H1 (cell line): Measurements from ENCODE around the gene LSM7. TPM values are rescaled to one million over a fixed set of nuclear protein-coding genes. Genes with fewer than 3 reads are reported as not detected.

Experiments used
- CTCF ChIA-PET: fragments of 300-600 bp; sonication (Branson Sonifier 250); formaldehyde crosslinking; loops from one replicate; lab custom pipeline; 2021; ENCODE audit not compliant: partially characterized antibody; lab: Charles Lee
- POLR2A ChIA-PET: fragments of 300-600 bp; sonication (Branson Sonifier 250); formaldehyde crosslinking; loops from one replicate; lab custom pipeline; 2021; ENCODE audit warnings: inconsistent platforms; ENCODE audit not compliant: partially characterized antibody; lab: Charles Lee
- DNase-seq, 2 experiments: peaks; one replicate each; pipeline versions ENCODE4 v3.0.0 to v3.0.0-alpha.2; 2010 to 2022; ENCODE audit warnings: low spot score in 2 of 2, low read depth in 1 of 2, mixed read lengths in 1 of 2
- FAIRE-seq: peaks from 2 replicates; lab custom pipeline; 2011; peaks lifted over from hg19 to GRCh38; lab: Jason Lieb, UNC
- H2AFZ ChIP-seq: 2 replicates; pipeline ENCODE4 v1.8.1; 2012; ENCODE audit warnings: low read length, inconsistent platforms
- H2AK5ac ChIP-seq: 2 replicates; pipeline ENCODE4 v1.6.1; 2013; ENCODE audit warnings: low read depth, low read length
- H2BK120ac ChIP-seq: replicated peaks from 2 replicates; pipeline ENCODE3; 2013; ENCODE audit warnings: low read depth, low read length, inconsistent platforms
- H2BK12ac ChIP-seq: 2 replicates; pipeline ENCODE4 v1.6.1; 2013; ENCODE audit warnings: low read depth, low read length
- H2BK15ac ChIP-seq: 2 replicates; pipeline ENCODE4 v1.6.1; 2013; ENCODE audit warnings: low read length
- H2BK20ac ChIP-seq: 2 replicates; pipeline ENCODE4 v1.6.1; 2013; ENCODE audit warnings: low read length
- H2BK5ac ChIP-seq: 2 replicates; pipeline ENCODE4 v1.6.1; 2013; ENCODE audit warnings: low read depth, low read length
- H3K14ac ChIP-seq: 2 replicates; pipeline ENCODE4 v1.6.1; 2013; ENCODE audit warnings: inconsistent platforms; ENCODE audit not compliant: insufficient read length
- H3K18ac ChIP-seq: 2 replicates; pipeline ENCODE4 v1.6.1; 2013; ENCODE audit warnings: low read length; ENCODE audit errors: extremely low read depth
- H3K23ac ChIP-seq: 2 replicates; pipeline ENCODE4 v1.6.1; 2013; ENCODE audit warnings: inconsistent platforms; ENCODE audit not compliant: insufficient read length
- H3K23me2 ChIP-seq: 2 replicates; pipeline ENCODE4 v1.6.1; 2013; ENCODE audit warnings: low read depth, low read length
- H3K27ac ChIP-seq: 2 replicates; pipeline ENCODE4 v1.6.1; 2011; ENCODE audit warnings: low read depth, low read length, inconsistent platforms
- H3K27me3 ChIP-seq, 4 experiments: replicated peaks in 1 of 4; 1 replicate in 1 of 4; 2 replicates in 3 of 4; pipeline versions ENCODE4 v1.6.1 to v1.8.1; 2011 to 2013; ENCODE audit warnings: low read length in 3 of 4, mild to moderate bottlenecking in 3 of 4, inconsistent platforms in 2 of 4, mixed read lengths in 2 of 4, moderate library complexity in 1 of 4; ENCODE audit not compliant: control insufficient read depth in 3 of 4, insufficient read depth in 3 of 4; ENCODE audit errors: extremely low read depth in 1 of 4
- H3K36me3 ChIP-seq, 4 experiments: 2 replicates each; pipeline versions ENCODE4 v1.6.1 to v1.8.1; 2011 to 2013; ENCODE audit warnings: mild to moderate bottlenecking in 4 of 4, low read length in 3 of 4, moderate library complexity in 2 of 4, control low read depth in 1 of 4, inconsistent platforms in 1 of 4; ENCODE audit not compliant: insufficient read depth in 4 of 4, control insufficient read depth in 2 of 4
- H3K4ac ChIP-seq: replicated peaks from 2 replicates; pipeline ENCODE3; 2013; ENCODE audit warnings: low read length, low read depth, mixed read lengths, inconsistent platforms; ENCODE audit not compliant: insufficient read length
- H3K4me1 ChIP-seq, 4 experiments: replicated peaks in 1 of 4; 1 replicate in 1 of 4; 2 replicates in 3 of 4; pipeline versions ENCODE4 v1.6.1 to v1.8.1; 2011 to 2013; ENCODE audit warnings: low read length in 3 of 4, inconsistent platforms in 2 of 4, mixed read lengths in 1 of 4; ENCODE audit not compliant: insufficient read depth in 4 of 4, control insufficient read depth in 3 of 4
- H3K4me2 ChIP-seq, 2 experiments: 2 replicates each; pipeline versions ENCODE4 v1.6.1 to v1.8.1; 2011 to 2013; ENCODE audit warnings: low read depth in 2 of 2, low read length in 2 of 2, control low read depth in 1 of 2, inconsistent platforms in 1 of 2, mild to moderate bottlenecking in 1 of 2; ENCODE audit not compliant: insufficient read depth in 1 of 2
- H3K4me3 ChIP-seq, 4 experiments: fragments of 200-600, 300-600 bp in 1 of 4; sonication (generic), shearing (Covaris generic), sonication (Bioruptor Twin) in 1 of 4; 2 replicates each; pipeline versions ENCODE4 v1.5.1 to v1.8.1; 2011 to 2016; ENCODE audit warnings: low read length in 4 of 4, low read depth in 3 of 4, control low read depth in 2 of 4, inconsistent platforms in 2 of 4, mild to moderate bottlenecking in 2 of 4, mixed read lengths in 1 of 4, moderate library complexity in 1 of 4; ENCODE audit not compliant: insufficient read depth in 2 of 4; ENCODE audit errors: extremely low read depth in 1 of 4
- H3K56ac ChIP-seq: replicated peaks from 2 replicates; pipeline ENCODE3; 2013; ENCODE audit warnings: low read depth, mild to moderate bottlenecking, mixed read lengths, low read length, inconsistent platforms; ENCODE audit not compliant: insufficient read length
- H3K79me1 ChIP-seq: 2 replicates; pipeline ENCODE4 v1.6.1; 2013; ENCODE audit warnings: low read depth, low read length, control low read depth
- H3K79me2 ChIP-seq, 2 experiments: 2 replicates each; pipeline versions ENCODE4 v1.6.1 to v1.8.1; 2012 to 2013; ENCODE audit warnings: low read length in 2 of 2, mild to moderate bottlenecking in 2 of 2, inconsistent platforms in 1 of 2; ENCODE audit not compliant: insufficient read depth in 2 of 2, control insufficient read depth in 1 of 2
- H3K9ac ChIP-seq, 4 experiments: replicated peaks in 1 of 4; 1 replicate in 1 of 4; 2 replicates in 3 of 4; pipeline versions ENCODE4 v1.6.1 to v1.8.1; 2011 to 2013; ENCODE audit warnings: low read depth in 3 of 4, low read length in 3 of 4, control low read depth in 2 of 4, mild to moderate bottlenecking in 2 of 4, moderate library complexity in 2 of 4, inconsistent platforms in 1 of 4; ENCODE audit errors: extremely low read depth in 1 of 4
- H3K9me3 ChIP-seq, 2 experiments: 2 replicates each; pipeline versions ENCODE4 v1.6.1 to v1.8.1; 2012 to 2013; ENCODE audit warnings: mild to moderate bottlenecking in 2 of 2, moderate library complexity in 2 of 2, control low read depth in 1 of 2, inconsistent platforms in 1 of 2, low read depth in 1 of 2, low read length in 1 of 2, mixed read lengths in 1 of 2; ENCODE audit not compliant: insufficient read depth in 2 of 2
- H4K20me1 ChIP-seq, 2 experiments: replicated peaks in 1 of 2; 2 replicates each; pipeline versions ENCODE3 to v1.8.1; 2011 to 2013; ENCODE audit warnings: inconsistent platforms in 2 of 2, low read length in 2 of 2, mild to moderate bottlenecking in 1 of 2; ENCODE audit not compliant: insufficient read depth in 2 of 2, control insufficient read depth in 1 of 2
- H4K5ac ChIP-seq: 2 replicates; pipeline ENCODE4 v1.6.1; 2013; ENCODE audit warnings: low read length, low read depth, mixed read lengths, inconsistent platforms; ENCODE audit not compliant: insufficient read length
- H4K8ac ChIP-seq: 2 replicates; pipeline ENCODE4 v1.8.0; 2013; ENCODE audit warnings: mild to moderate bottlenecking, moderate library complexity, low read length, inconsistent platforms; ENCODE audit not compliant: insufficient read depth; ENCODE audit errors: extremely low read depth
- H4K91ac ChIP-seq: replicated peaks from 2 replicates; pipeline ENCODE3; 2013; ENCODE audit warnings: low read length, mixed read lengths, inconsistent platforms; ENCODE audit not compliant: insufficient read length
- EZH2 ChIP-seq: fragments of 200-600 bp; sonication (generic); IDR thresholded peaks from 2 replicates; pipeline ENCODE4 v1.7.1; 2012; ENCODE audit warnings: low read depth, mild to moderate bottlenecking, moderate library complexity, low read length, inconsistent platforms; ENCODE audit not compliant: severe bottlenecking
- KDM5A ChIP-seq: fragments of 200-600 bp; IDR thresholded peaks from 2 replicates; pipeline ENCODE4 v1.7.1; 2012; ENCODE audit warnings: mild to moderate bottlenecking, low read length, inconsistent platforms, mixed read lengths
- SRF ChIP-seq: IDR thresholded peaks from 2 replicates; pipeline ENCODE4 v1.6.1; 2011; ENCODE audit warnings: mild to moderate bottlenecking, low read depth, low read length, moderate library complexity
- WGBS, 2 experiments: shearing (Covaris generic) in 1 of 2; methylation state at CpG; one replicate each; pipeline versions ENCODE4 v1.1.6 to v1.1.7; 2013 to 2015; ENCODE audit warnings: low lambda C conversion rate in 2 of 2, mixed read lengths in 2 of 2, inconsistent platforms in 1 of 2, low coverage in 1 of 2, missing lambda C conversion rate in 1 of 2; ENCODE audit not compliant: insufficient replicate concordance in 2 of 2, insufficient coverage in 1 of 2, insufficient read length in 1 of 2; ENCODE audit errors: extremely low coverage in 1 of 2, missing lambda C conversion rate in 1 of 2; 5-methylcytosine and 5-hydroxymethylcytosine counted together
- polyA plus RNA-seq, 7 experiments: library from polyadenylated mRNA; depleted of rRNA in 3 of 7; stranded (reverse) in 5 of 7; unstranded in 2 of 7; fragments of >200 nt in 5 of 7; fragments of 200-250 nt in 2 of 7; gene quantifications; 1 replicate in 5 of 7; 2 replicates in 1 of 7; 4 replicates in 1 of 7; pipeline versions ENCODE4 v1.2.1 to v1.2.3, GENCODE V29; 2011 to 2013; ENCODE audit warnings: missing spikeins in 2 of 7, mixed read lengths in 2 of 7
- total RNA-seq: library from RNA; stranded (reverse); fragmentation: NEBNext Ultra II Directional; extraction: Animal tissue kit (Norgen Biotek cat#: 25700); gene quantifications from 2 replicates; pipeline ENCODE4 v1.2.1, GENCODE V29; 2021

The LSM7 gene
- total and polyA plus RNA-seq, 2 of the 8 experiments (the other 6 are each of a cell fraction or from before 2014, with no cell fraction given): 228 to 1,335 TPM

DNA sequence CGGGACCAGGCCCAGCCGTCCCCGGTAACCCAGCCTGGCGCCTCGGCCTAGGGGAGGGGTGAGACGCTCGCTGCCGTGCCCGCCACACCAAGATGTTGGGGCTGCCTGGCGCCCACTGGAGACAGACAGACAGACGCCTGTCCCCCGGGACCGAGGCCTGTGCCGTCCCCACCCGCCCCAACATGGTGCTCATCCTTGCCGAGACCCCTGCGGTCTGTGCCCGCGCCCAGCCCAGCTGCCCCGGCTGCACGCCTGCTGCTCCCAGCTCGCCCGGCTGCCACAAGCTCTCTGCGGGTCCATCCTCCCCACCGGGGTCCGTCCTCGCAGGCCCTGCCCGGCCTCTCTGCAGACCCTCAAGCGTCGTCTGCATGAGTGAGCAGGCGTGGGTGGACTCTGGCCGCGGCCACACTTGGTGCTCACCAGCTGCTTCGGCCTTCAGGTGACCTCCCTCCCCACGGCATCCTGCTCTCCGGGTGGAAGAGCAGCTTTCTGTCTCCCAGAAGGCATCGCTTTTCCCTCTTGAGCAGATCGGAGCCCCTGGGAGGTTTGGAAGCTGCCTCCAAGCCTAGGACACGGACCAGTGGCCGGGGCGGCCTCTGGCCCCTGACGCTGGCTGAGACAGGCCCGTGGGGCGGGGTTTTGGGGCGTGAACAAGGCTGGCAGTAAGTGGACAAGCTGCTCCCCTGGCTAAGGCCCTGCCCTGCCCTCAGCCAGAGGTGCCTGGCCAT, 24.9 kb upstream of the LSM7 start:
- Histone ChIP-seq H3K27me3 (no peaks in the 10 kb centered on the region), H3K56ac (no peak overlapping the region), H3K18ac (no peak overlapping the region), H2BK12ac (no peak overlapping the region), H2AFZ (no peak overlapping the region), H3K36me3 (peaks cover 0 to 7% (median 2%) of the 10 kb centered on the region in 4 experiments; a peak in 3 of 8 replicates), H3K4me3 (no peak overlapping the region), H2BK120ac (no peak overlapping the region), H3K27ac (no peak overlapping the region), H3K79me1 (no peaks in the 10 kb centered on the region), H4K8ac (no peak overlapping the region), H3K23me2 (peaks cover 16% of the 10 kb centered on the region; the same call in 1 of the 2 replicates), H2AK5ac (no peak overlapping the region), H4K5ac (no peak overlapping the region), H3K79me2 (no peaks in the 10 kb centered on the region), H4K20me1 (peaks cover 0 to 12% of the 10 kb centered on the region in 2 experiments), H3K23ac (no peak overlapping the region), H3K4ac (no peak overlapping the region), H4K91ac (no peak overlapping the region), H3K4me2 (no peak overlapping the region), H3K4me1 (no peaks in the 10 kb centered on the region), H2BK5ac (no peak overlapping the region; the same call in 1 of the 2 replicates), H3K9me3 (no peaks in the 10 kb centered on the region), H3K9ac (no peak overlapping the region), H3K14ac (no peak overlapping the region), H2BK20ac (no peak overlapping the region), H2BK15ac (no peak overlapping the region)
- WGBS, 2 experiments: 95% methylated on average over 27 of the region's 45 CpGs; no CpG with 5 or more reads in 1 of the 2 experiments
- no peak for TF ChIP-seq EZH2
- TF ChIP-seq KDM5A: no peak
- no peak for TF ChIP-seq SRF
- ChIA-PET POLR2A (interaction anchor here (0.9 to 1.6 kb wide), 4 partner anchors 9 to 103 kb away, joined by 3 to 8 read pairs (median 4); no protein-coding TSS in a partner anchor), CTCF (interaction anchor here (0.6 to 4.3 kb wide), 5 partner anchors 12 to 73 kb away, joined by 3 to 18 read pairs (median 3); no protein-coding TSS in a partner anchor)
- FAIRE-seq (no peak), DNase-seq (no peak)
